Inflammatory macrophage treated with lipopolysaccharide for 1 hour (primary cell): ENCODE results near the gene HCN2.

ENCODE experiments used
- DNase-seq, 2 donors: peaks; one replicate each; pipeline ENCODE4 v3.0.0-alpha.2; 2020 to 2022

The HCN2 gene

GRCh38 chr19:589693-590395, at the start of gene HCN2:
Gene HCN2, plus strand, starts transcription at chr19:589881. Its CDS starts 65 bp downstream, at chr19:589946.
- DNase-seq, result no peak

- no peak for DNase-seq
These were observed 48.6 kb upstream of the HCN2 start for GRCh38 chr19:540867-541637.

GRCh38 chr19:541699-542098, 48.0 kb upstream of the HCN2 start:
- DNase-seq, result no peak

- no peak for DNase-seq
These were observed 47.4 kb upstream of the HCN2 start for GRCh38 chr19:542173-542866.

GRCh38 chr19:543910-544608, 45.6 kb upstream of the HCN2 start, which contains the start of gene GZMM:
Gene GZMM, plus strand, starts transcription at chr19:544053. Its CDS starts 19 bp downstream, at chr19:544072.
- no peak for DNase-seq

GRCh38 chr19:547117-547516, 42.6 kb upstream of the HCN2 start:
- no peak for DNase-seq

- no peak for DNase-seq
These were observed 41.6 kb upstream of the HCN2 start for GRCh38 chr19:547836-548720.

- DNase-seq, result no peak
These were observed 40.5 kb upstream of the HCN2 start for GRCh38 chr19:548886-549830.

- no peak for DNase-seq
These were observed 34.9 kb upstream of the HCN2 start for GRCh38 chr19:554817-555216.

GRCh38 chr19:555474-555808, 34.2 kb upstream of the HCN2 start:
- no peak for DNase-seq

- DNase-seq, result no peak
These were observed 32.9 kb upstream of the HCN2 start for GRCh38 chr19:556611-557382.

GRCh38 chr19:558770-559439, 30.8 kb upstream of the HCN2 start:
- DNase-seq, result no peak

- DNase-seq, result no peak
These were observed 29.6 kb upstream of the HCN2 start for GRCh38 chr19:560121-560520.

GRCh38 chr19:566403-566802, 23.3 kb upstream of the HCN2 start:
- DNase-seq, result peak; percentile 68 to 71

GRCh38 chr19:566844-567243, 22.8 kb upstream of the HCN2 start:
- no peak for DNase-seq

- DNase-seq, result no peak
These were observed 22.3 kb upstream of the HCN2 start for GRCh38 chr19:567296-567900.

GRCh38 chr19:570251-570686, 19.4 kb upstream of the HCN2 start:
- no peak for DNase-seq

- DNase-seq, result peak; percentile 71 to 74
These were observed 18.6 kb upstream of the HCN2 start for GRCh38 chr19:570937-571565.

GRCh38 chr19:571566-571974, 18.1 kb upstream of the HCN2 start:
- no peak for DNase-seq
